SK-N-SH (cell line): Measurements from ENCODE around the gene GRIA1. TPM values are rescaled to one million over a fixed set of nuclear protein-coding genes. Genes with fewer than 3 reads are reported as not detected.

ENCODE experiments used
- CTCF ChIA-PET: fragments of 300-600, 350-600 bp; formaldehyde crosslinking; extraction: SDS; loops from one replicate; lab custom pipeline; 2021; lab: Yijun Ruan, JAX
- POLR2A ChIA-PET: fragments of 350-600 bp; sonication (Branson Sonifier 250); formaldehyde crosslinking; extraction: SDS; loops from one replicate; lab custom pipeline; 2020; ENCODE audit warnings: antibody characterized with exemption, inconsistent platforms; lab: Yijun Ruan, JAX
- DNase-seq: peaks from one replicate; pipeline ENCODE4 v3.0.0; 2012
- H2AFZ ChIP-seq: fragments of 200-600 bp; sonication (generic); 2 replicates; pipeline ENCODE4 v1.8.1; 2016; ENCODE audit warnings: antibody characterized with exemption, mild to moderate bottlenecking, low read depth
- H3F3A ChIP-seq: fragments of 200-600 bp; sonication (generic); replicated peaks from 2 replicates; pipeline ENCODE3; 2016; ENCODE audit warnings: antibody characterized with exemption, mild to moderate bottlenecking; ENCODE audit not compliant: insufficient read depth
- H3K27ac ChIP-seq, 2 experiments: fragments of 200-500 bp in 1 of 2; fragments of 200-600 bp in 1 of 2; sonication (Bioruptor generic) in 1 of 2; sonication (generic), shearing (Covaris generic) in 1 of 2; 2 replicates each; pipeline versions ENCODE4 v1.5.1 to v1.6.1; 2014 to 2016; ENCODE audit warnings: low read depth in 2 of 2, inconsistent platforms in 1 of 2, low read length in 1 of 2, mild to moderate bottlenecking in 1 of 2, mixed read lengths in 1 of 2
- H3K27me3 ChIP-seq: fragments of 200-600 bp; sonication (generic), shearing (Covaris generic); 2 replicates; pipeline ENCODE4 v1.6.1; 2016; ENCODE audit warnings: mixed run types; ENCODE audit not compliant: insufficient read depth
- H3K36me3 ChIP-seq, 2 experiments: fragments of 200-500 bp in 1 of 2; fragments of 200-600 bp in 1 of 2; sonication (Bioruptor generic) in 1 of 2; sonication (generic) in 1 of 2; replicated peaks in 1 of 2; 2 replicates each; pipeline versions ENCODE3 to v1.5.1; 2014 to 2016; ENCODE audit warnings: low read length in 1 of 2, mild to moderate bottlenecking in 1 of 2; ENCODE audit not compliant: insufficient read depth in 2 of 2, control insufficient read depth in 1 of 2
- H3K4me1 ChIP-seq, 2 experiments: fragments of 200-500 bp in 1 of 2; fragments of 200-600 bp in 1 of 2; sonication (Bioruptor generic) in 1 of 2; sonication (generic), shearing (Covaris generic) in 1 of 2; 2 replicates each; pipeline versions ENCODE4 v1.5.1 to v1.6.1; 2014 to 2016; ENCODE audit warnings: low read depth in 1 of 2, low read length in 1 of 2, mixed run types in 1 of 2; ENCODE audit not compliant: insufficient read depth in 2 of 2, control insufficient read depth in 1 of 2
- H3K4me2 ChIP-seq: fragments of 200-600 bp; sonication (generic), shearing (Covaris generic); 2 replicates; pipeline ENCODE4 v1.6.1; 2017; ENCODE audit warnings: mixed run types
- H3K4me3 ChIP-seq, 2 experiments: fragments of 200-500 bp in 1 of 2; fragments of 200-600 bp in 1 of 2; sonication (Bioruptor generic) in 1 of 2; sonication (generic), shearing (Covaris generic) in 1 of 2; 2 replicates each; pipeline versions ENCODE4 v1.5.1 to v1.8.1; 2014 to 2016; ENCODE audit warnings: low read depth in 2 of 2, inconsistent platforms in 1 of 2, low read length in 1 of 2, mild to moderate bottlenecking in 1 of 2, mixed read lengths in 1 of 2, moderate library complexity in 1 of 2
- H3K79me2 ChIP-seq: fragments of 200-600 bp; sonication (generic); 2 replicates; pipeline ENCODE4 v1.8.1; 2017; ENCODE audit warnings: mild to moderate bottlenecking; ENCODE audit not compliant: insufficient read depth
- H3K9ac ChIP-seq: fragments of 200-600 bp; sonication (generic); 2 replicates; pipeline ENCODE4 v1.6.1; 2017; ENCODE audit warnings: mixed run types
- H3K9me2 ChIP-seq: fragments of 200-600 bp; sonication (generic); 2 replicates; pipeline ENCODE4 v1.6.1; 2017; ENCODE audit warnings: mixed run types
- H3K9me3 ChIP-seq: fragments of 200-600 bp; sonication (generic); 2 replicates; pipeline ENCODE4 v1.6.1; 2017; ENCODE audit warnings: mixed run types, mild to moderate bottlenecking, moderate library complexity
- H4K20me1 ChIP-seq: fragments of 200-600 bp; sonication (generic); 2 replicates; pipeline ENCODE4 v1.6.1; 2017; ENCODE audit warnings: mild to moderate bottlenecking, mixed run types; ENCODE audit not compliant: insufficient read depth
- EP300 ChIP-seq, 2 experiments: IDR thresholded peaks; 2 replicates each; pipeline versions ENCODE4 v1.4.0 to v1.6.1; 2012; ENCODE audit warnings: borderline replicate concordance in 1 of 2, low read depth in 1 of 2, low read length in 1 of 2
- FOSL2 ChIP-seq: IDR thresholded peaks from 2 replicates; pipeline ENCODE4 v1.4.0; 2012; ENCODE audit warnings: low read depth, mild to moderate bottlenecking, moderate library complexity, borderline replicate concordance
- FOXJ3 ChIP-seq: sonication (generic); formaldehyde crosslinking; IDR thresholded peaks from 2 replicates; pipeline ENCODE4 v1.5.1; 2020; ENCODE audit warnings: mild to moderate bottlenecking, missing genetic modification reagents
- FOXM1 ChIP-seq: IDR thresholded peaks from 2 replicates; pipeline ENCODE4 v1.4.0; 2012; ENCODE audit warnings: low read depth, mild to moderate bottlenecking
- GATA2 ChIP-seq: sonication (generic); formaldehyde crosslinking; IDR thresholded peaks from 2 replicates; pipeline ENCODE4 v1.5.0; 2020; ENCODE audit warnings: mild to moderate bottlenecking, missing genetic modification reagents
- MXI1 ChIP-seq: IDR thresholded peaks from 2 replicates; pipeline ENCODE4 v1.6.1; 2012; ENCODE audit warnings: mild to moderate bottlenecking, low read depth, low read length, improper control_type of control experiment
- NFIC ChIP-seq: IDR thresholded peaks from 2 replicates; pipeline ENCODE4 v1.4.0; 2012; ENCODE audit warnings: borderline replicate concordance
- POLR2AphosphoS5 ChIP-seq: IDR thresholded peaks from 2 replicates; pipeline ENCODE4 v1.6.1; 2012; ENCODE audit warnings: low read depth, low read length
- RAD21 ChIP-seq: IDR thresholded peaks from 2 replicates; pipeline ENCODE4 v1.6.1; 2012; ENCODE audit warnings: mild to moderate bottlenecking, low read length
- RFX5 ChIP-seq: IDR thresholded peaks from 2 replicates; pipeline ENCODE4 v1.6.1; 2012; ENCODE audit warnings: mild to moderate bottlenecking, improper control_type of control experiment, low read length
- RXRA ChIP-seq: IDR thresholded peaks from 2 replicates; pipeline ENCODE4 v1.4.0; 2012; ENCODE audit warnings: low read depth, mild to moderate bottlenecking, borderline replicate concordance
- SMC3 ChIP-seq: IDR thresholded peaks from 2 replicates; pipeline ENCODE4 v1.6.1; 2012; ENCODE audit warnings: low read depth, low read length, improper control_type of control experiment
- WGBS: methylation state at CpG from one replicate; pipeline ENCODE4 v1.1.6; 2017; ENCODE audit warnings: low lambda C conversion rate; 5-methylcytosine and 5-hydroxymethylcytosine counted together
- polyA plus RNA-seq, 3 experiments: library from polyadenylated mRNA; depleted of rRNA; stranded (reverse); fragments of >200 nt; gene quantifications; 2 replicates each; pipeline ENCODE4 v1.2.3, GENCODE V29; 2012
- TF ChIP-seq, protein P1 (sequence below): fragments of 150-350 bp; IDR thresholded peaks from 2 replicates; pipeline ENCODE4 v1.6.1; 2016; ENCODE audit warnings: mild to moderate bottlenecking, low read depth, low read length
- TF ChIP-seq, protein P2 (sequence below): fragments of 150-350 bp; IDR thresholded peaks from 2 replicates; pipeline ENCODE4 v1.6.1; 2017; ENCODE audit warnings: antibody characterized with exemption, low read length, low read depth, borderline replicate concordance
- TF ChIP-seq, protein P3 (sequence below): IDR thresholded peaks from 2 replicates; pipeline ENCODE4; 2012
- TF ChIP-seq, protein P4 (sequence below): IDR thresholded peaks from 2 replicates; pipeline ENCODE4 v1.4.0; 2012; ENCODE audit warnings: low read depth
- TF ChIP-seq, protein P5 (sequence below): fragments of 200-600 bp; sonication (generic); IDR thresholded peaks from 2 replicates; pipeline ENCODE4 v1.6.1; 2017; ENCODE audit warnings: antibody characterized with exemption, mild to moderate bottlenecking, moderate library complexity

The GRIA1 gene
- polyA plus RNA-seq, 1 of the 3 experiments (the other 2 are of a cell fraction): 0.35 TPM

DNA sequence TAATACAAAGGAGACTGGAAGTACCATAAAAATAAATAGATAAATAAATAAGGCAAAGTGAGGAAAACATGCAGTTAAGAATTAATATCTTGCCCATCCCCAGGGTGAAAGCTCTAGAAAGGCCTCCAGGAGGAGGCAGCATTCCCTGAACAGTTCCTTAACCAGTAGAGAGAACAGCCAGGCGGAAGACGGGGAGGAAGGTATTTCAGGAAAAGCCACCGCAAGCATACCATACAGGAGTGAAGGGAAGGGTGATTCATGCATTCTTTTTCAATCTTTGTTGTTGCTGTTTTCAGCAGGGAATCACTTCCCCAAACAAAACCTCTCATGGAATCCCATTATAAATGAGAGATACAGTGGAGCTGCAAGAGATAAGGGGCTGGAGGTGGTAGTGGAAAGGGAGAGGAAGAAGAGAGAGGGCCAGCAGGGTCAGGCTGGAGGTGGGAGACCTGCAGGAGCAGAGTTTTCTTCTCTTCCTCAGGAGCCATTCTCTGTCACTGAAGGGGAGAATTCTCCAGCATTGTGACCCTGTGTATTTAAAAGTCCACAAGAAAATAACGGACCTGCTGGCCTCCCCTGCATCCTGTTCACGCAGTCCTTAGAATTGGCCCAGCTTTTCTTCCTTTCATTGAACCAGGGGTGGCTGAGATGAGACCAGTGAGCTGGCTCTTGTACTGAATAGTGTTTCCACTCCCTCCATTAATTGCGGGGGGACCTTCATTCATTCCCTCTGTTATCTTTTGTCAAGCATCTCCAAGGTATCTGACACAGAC lies 292.3 kb downstream of the GRIA1 start:
- H3K4me1 ChIP-seq: peaks cover 0 to 35% of the 10 kb centered on the region in 2 experiments; a peak in 2 of 4 replicates
- DNase-seq: no peak
- POLR2A ChIA-PET: no interaction called here

DNA sequence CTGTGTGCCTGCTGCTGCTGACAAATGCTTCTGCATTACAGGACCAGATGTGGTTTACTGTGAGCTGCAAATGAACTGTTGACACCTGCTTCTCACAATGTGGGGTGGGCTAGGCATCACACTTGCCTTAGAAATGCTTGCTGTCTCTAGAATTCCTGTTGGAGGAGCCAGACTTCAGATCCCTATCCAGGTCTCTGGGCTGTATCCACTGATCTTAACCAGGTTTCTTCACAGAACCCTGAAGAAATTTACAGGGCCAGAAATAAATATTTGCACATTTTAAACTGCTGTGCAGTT lies 292.8 kb downstream of the GRIA1 start:
- H3K4me1 ChIP-seq: peaks cover 0 to 30% of the 10 kb centered on the region in 2 experiments; a peak in 2 of 4 replicates
- no peaks in the 10 kb centered on the region for H3K9me3 ChIP-seq
- H3F3A ChIP-seq: no peaks in the 10 kb centered on the region
- no peak overlapping the region for H3K9ac ChIP-seq
- no peak overlapping the region for H3K4me3 ChIP-seq
- TF ChIP-seq, protein P1, sequence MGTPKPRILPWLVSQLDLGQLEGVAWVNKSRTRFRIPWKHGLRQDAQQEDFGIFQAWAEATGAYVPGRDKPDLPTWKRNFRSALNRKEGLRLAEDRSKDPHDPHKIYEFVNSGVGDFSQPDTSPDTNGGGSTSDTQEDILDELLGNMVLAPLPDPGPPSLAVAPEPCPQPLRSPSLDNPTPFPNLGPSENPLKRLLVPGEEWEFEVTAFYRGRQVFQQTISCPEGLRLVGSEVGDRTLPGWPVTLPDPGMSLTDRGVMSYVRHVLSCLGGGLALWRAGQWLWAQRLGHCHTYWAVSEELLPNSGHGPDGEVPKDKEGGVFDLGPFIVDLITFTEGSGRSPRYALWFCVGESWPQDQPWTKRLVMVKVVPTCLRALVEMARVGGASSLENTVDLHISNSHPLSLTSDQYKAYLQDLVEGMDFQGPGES: no peak
- TF ChIP-seq RFX5 (no peak), RAD21 (no peak), FOXM1 (no peak), FOXJ3 (CRISPR knock-in tag) (no peak), MXI1 (no peak), RXRA (no peak), SMC3 (no peak), GATA2 (CRISPR knock-in tag) (no peak), POLR2AphosphoS5 (no peak), NFIC (no peak)
- TF ChIP-seq, protein P2, sequence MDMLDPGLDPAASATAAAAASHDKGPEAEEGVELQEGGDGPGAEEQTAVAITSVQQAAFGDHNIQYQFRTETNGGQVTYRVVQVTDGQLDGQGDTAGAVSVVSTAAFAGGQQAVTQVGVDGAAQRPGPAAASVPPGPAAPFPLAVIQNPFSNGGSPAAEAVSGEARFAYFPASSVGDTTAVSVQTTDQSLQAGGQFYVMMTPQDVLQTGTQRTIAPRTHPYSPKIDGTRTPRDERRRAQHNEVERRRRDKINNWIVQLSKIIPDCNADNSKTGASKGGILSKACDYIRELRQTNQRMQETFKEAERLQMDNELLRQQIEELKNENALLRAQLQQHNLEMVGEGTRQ: no peak
- TF ChIP-seq, protein P3, sequence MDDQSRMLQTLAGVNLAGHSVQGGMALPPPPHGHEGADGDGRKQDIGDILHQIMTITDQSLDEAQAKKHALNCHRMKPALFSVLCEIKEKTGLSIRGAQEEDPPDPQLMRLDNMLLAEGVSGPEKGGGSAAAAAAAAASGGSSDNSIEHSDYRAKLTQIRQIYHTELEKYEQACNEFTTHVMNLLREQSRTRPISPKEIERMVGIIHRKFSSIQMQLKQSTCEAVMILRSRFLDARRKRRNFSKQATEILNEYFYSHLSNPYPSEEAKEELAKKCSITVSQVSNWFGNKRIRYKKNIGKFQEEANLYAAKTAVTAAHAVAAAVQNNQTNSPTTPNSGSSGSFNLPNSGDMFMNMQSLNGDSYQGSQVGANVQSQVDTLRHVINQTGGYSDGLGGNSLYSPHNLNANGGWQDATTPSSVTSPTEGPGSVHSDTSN: no peak
- TF ChIP-seq, protein P4, sequence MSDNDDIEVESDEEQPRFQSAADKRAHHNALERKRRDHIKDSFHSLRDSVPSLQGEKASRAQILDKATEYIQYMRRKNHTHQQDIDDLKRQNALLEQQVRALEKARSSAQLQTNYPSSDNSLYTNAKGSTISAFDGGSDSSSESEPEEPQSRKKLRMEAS: no peak
- no peaks in the 10 kb centered on the region for H3K9me2 ChIP-seq
- no peaks in the 10 kb centered on the region for H4K20me1 ChIP-seq
- no peak overlapping the region for H2AFZ ChIP-seq
- no peaks in the 10 kb centered on the region for H3K36me3 ChIP-seq
- ChIA-PET POLR2A (no interaction called here), CTCF (interaction anchor here (0.8 to 1.0 kb wide), 3 partner anchors 16 to 283 kb away, joined by 3 read pairs; no protein-coding TSS in a partner anchor)
- no peaks in the 10 kb centered on the region for H3K27me3 ChIP-seq
- no peak for DNase-seq
- H3K4me2 ChIP-seq: no peak overlapping the region
- H3K79me2 ChIP-seq: no peaks in the 10 kb centered on the region
- H3K27ac ChIP-seq: peak overlapping the region in 1 of 2 experiments; percentile 53; a peak in 2 of 4 replicates

More for the DNA sequence above, 292.3 kb downstream of the GRIA1 start:
- Histone ChIP-seq H3K9ac (no peak overlapping the region), H3K9me3 (no peaks in the 10 kb centered on the region), H3K4me2 (no peak overlapping the region), H3K9me2 (no peaks in the 10 kb centered on the region), H3K27me3 (no peaks in the 10 kb centered on the region), H3K27ac (peak overlapping the region in 1 of 2 experiments; percentile 78; a peak in 2 of 4 replicates), H3K4me3 (no peak overlapping the region)
- WGBS: 81% methylated on average over 6 of the region's 6 CpGs
- TF ChIP-seq FOSL2 (peak; percentile 48; the same call in 1 of the 2 replicates), EP300 (IDR thresholded peaks at IDR 0.05; ENCODE audit: borderline replicate concordance in 1 of 2, low read depth in 1 of 2, low read length in 1 of 2) (no peak)
- TF ChIP-seq, protein P5, sequence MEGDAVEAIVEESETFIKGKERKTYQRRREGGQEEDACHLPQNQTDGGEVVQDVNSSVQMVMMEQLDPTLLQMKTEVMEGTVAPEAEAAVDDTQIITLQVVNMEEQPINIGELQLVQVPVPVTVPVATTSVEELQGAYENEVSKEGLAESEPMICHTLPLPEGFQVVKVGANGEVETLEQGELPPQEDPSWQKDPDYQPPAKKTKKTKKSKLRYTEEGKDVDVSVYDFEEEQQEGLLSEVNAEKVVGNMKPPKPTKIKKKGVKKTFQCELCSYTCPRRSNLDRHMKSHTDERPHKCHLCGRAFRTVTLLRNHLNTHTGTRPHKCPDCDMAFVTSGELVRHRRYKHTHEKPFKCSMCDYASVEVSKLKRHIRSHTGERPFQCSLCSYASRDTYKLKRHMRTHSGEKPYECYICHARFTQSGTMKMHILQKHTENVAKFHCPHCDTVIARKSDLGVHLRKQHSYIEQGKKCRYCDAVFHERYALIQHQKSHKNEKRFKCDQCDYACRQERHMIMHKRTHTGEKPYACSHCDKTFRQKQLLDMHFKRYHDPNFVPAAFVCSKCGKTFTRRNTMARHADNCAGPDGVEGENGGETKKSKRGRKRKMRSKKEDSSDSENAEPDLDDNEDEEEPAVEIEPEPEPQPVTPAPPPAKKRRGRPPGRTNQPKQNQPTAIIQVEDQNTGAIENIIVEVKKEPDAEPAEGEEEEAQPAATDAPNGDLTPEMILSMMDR: peak; percentile 26
- TF ChIP-seq, all 33 proteins: peak for 2
- Histone ChIP-seq H4K20me1 (no peaks in the 10 kb centered on the region), H3K36me3 (no peaks in the 10 kb centered on the region), H3K79me2 (no peaks in the 10 kb centered on the region), H3F3A (no peaks in the 10 kb centered on the region), H2AFZ (no peak overlapping the region)
- CTCF ChIA-PET: interaction anchor here (0.8 kb wide), 1 partner anchor 283 kb away, joined by 3 read pairs; no protein-coding TSS in a partner anchor
